Measurements from ENCODE around the gene SRD5A3. TPM values are rescaled to one million over a fixed set of nuclear protein-coding genes. Genes with fewer than 3 reads are reported as not detected.

SRD5A3 gene
- total and polyA plus RNA-seq, 10 of the 15 experiments (the other 5 are each of a cell fraction or from before 2014, with no cell fraction given) = 1.6 to 20.4 (median 6.1) TPM

DNA sequence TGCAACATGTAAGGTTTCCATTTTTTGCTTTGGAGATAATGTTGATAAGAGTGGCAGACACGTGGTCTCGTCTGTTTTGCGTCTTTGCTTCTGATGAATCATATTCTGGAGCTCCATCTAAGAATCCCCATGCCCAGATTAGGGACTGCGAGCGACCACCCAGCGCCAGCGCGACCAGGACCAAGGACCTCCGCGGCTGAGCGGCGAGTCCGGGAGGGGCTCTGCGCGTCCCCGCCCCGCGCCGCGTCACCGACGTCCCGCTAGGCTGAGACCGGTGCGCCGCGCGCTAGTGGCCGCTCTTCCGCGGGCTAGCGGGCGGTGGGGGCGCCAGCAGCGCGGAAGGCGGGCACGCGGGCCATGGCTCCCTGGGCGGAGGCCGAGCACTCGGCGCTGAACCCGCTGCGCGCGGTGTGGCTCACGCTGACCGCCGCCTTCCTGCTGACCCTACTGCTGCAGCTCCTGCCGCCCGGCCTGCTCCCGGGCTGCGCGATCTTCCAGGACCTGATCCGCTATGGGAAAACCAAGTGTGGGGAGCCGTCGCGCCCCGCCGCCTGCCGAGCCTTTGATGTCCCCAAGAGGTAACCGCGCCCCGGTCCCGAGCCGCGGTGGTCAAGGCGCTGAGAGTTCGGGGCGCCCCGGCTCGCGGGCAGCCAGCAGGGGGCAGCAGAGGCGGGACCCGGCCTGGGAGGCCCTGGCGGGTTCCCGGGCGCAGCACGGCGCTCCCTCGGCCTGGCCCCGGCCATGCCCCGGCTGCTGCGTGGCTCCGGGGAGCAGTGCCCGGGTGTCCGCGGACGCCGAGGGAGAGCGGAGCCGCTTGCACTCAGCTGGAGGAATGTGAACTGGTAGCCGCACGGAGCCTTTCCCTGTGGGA is at the start of gene SRD5A3 (continued):
- TF ChIP-seq, protein P1, sequence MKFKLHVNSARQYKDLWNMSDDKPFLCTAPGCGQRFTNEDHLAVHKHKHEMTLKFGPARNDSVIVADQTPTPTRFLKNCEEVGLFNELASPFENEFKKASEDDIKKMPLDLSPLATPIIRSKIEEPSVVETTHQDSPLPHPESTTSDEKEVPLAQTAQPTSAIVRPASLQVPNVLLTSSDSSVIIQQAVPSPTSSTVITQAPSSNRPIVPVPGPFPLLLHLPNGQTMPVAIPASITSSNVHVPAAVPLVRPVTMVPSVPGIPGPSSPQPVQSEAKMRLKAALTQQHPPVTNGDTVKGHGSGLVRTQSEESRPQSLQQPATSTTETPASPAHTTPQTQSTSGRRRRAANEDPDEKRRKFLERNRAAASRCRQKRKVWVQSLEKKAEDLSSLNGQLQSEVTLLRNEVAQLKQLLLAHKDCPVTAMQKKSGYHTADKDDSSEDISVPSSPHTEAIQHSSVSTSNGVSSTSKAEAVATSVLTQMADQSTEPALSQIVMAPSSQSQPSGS (IDR thresholded peaks at IDR 0.05; ENCODE audit: low read length) = no peak
- TF ChIP-seq GABPA (IDR thresholded peaks at IDR 0.05; ENCODE audit: low read depth) (no peak), ZNF384 (IDR thresholded peaks at IDR 0.05; ENCODE audit: borderline replicate concordance, low read depth, low read length) (no peak), STAT3 (IDR thresholded peaks at IDR 0.05; ENCODE audit: low read depth, low read length) (no peak), BCL11A (IDR thresholded peaks at IDR 0.05; ENCODE audit: low read depth, low read length) (no peak), TAF1 (IDR thresholded peaks at IDR 0.05; ENCODE audit: borderline replicate concordance, low read depth, low read length) (0 out of 2 replicates have a peak, but pooled peaks have one; percentile 29), EED (IDR thresholded peaks at IDR 0.05; ENCODE audit: low read depth) (peak; percentile 31; the same call in 1 of the 2 replicates), TBL1XR1 (IDR thresholded peaks at IDR 0.05; ENCODE audit: low read depth, low read length) (peak; percentile 12; the same call in 1 of the 2 replicates), IRF4 (IDR thresholded peaks at IDR 0.05; ENCODE audit: low read depth, low read length) (no peak), NR2F1 (conservative IDR thresholded peaks at IDR 0.05) (peak; percentile 65), MTA2 (IDR thresholded peaks at IDR 0.05; ENCODE audit: low read depth) (no peak), CREM (IDR thresholded peaks at IDR 0.05; ENCODE audit: low read depth) (peak; percentile 13; the same call in 1 of the 2 replicates), MTA3 (IDR thresholded peaks at IDR 0.05; ENCODE audit: borderline replicate concordance, low read length) (no peak), KDM1A (IDR thresholded peaks at IDR 0.05; ENCODE audit: borderline replicate concordance) (no peak)
- TF ChIP-seq, protein P2, sequence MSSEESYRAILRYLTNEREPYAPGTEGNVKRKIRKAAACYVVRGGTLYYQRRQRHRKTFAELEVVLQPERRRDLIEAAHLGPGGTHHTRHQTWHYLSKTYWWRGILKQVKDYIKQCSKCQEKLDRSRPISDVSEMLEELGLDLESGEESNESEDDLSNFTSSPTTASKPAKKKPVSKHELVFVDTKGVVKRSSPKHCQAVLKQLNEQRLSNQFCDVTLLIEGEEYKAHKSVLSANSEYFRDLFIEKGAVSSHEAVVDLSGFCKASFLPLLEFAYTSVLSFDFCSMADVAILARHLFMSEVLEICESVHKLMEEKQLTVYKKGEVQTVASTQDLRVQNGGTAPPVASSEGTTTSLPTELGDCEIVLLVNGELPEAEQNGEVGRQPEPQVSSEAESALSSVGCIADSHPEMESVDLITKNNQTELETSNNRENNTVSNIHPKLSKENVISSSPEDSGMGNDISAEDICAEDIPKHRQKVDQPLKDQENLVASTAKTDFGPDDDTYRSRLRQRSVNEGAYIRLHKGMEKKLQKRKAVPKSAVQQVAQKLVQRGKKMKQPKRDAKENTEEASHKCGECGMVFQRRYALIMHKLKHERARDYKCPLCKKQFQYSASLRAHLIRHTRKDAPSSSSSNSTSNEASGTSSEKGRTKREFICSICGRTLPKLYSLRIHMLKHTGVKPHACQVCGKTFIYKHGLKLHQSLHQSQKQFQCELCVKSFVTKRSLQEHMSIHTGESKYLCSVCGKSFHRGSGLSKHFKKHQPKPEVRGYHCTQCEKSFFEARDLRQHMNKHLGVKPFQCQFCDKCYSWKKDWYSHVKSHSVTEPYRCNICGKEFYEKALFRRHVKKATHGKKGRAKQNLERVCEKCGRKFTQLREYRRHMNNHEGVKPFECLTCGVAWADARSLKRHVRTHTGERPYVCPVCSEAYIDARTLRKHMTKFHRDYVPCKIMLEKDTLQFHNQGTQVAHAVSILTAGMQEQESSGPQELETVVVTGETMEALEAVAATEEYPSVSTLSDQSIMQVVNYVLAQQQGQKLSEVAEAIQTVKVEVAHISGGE (CRISPR knock-in tag; IDR thresholded peaks at IDR 0.05) = no peak
- TF ChIP-seq, protein P3, sequence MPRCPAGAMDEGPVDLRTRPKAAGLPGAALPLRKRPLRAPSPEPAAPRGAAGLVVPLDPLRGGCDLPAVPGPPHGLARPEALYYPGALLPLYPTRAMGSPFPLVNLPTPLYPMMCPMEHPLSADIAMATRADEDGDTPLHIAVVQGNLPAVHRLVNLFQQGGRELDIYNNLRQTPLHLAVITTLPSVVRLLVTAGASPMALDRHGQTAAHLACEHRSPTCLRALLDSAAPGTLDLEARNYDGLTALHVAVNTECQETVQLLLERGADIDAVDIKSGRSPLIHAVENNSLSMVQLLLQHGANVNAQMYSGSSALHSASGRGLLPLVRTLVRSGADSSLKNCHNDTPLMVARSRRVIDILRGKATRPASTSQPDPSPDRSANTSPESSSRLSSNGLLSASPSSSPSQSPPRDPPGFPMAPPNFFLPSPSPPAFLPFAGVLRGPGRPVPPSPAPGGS (IDR thresholded peaks at IDR 0.05; ENCODE audit: borderline replicate concordance, insufficient read depth, low read depth, low read length, poor library complexity, severe bottlenecking) = no peak
- TF ChIP-seq, protein P4, sequence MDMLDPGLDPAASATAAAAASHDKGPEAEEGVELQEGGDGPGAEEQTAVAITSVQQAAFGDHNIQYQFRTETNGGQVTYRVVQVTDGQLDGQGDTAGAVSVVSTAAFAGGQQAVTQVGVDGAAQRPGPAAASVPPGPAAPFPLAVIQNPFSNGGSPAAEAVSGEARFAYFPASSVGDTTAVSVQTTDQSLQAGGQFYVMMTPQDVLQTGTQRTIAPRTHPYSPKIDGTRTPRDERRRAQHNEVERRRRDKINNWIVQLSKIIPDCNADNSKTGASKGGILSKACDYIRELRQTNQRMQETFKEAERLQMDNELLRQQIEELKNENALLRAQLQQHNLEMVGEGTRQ (IDR thresholded peaks at IDR 0.05; ENCODE audit: borderline replicate concordance, low read depth, low read length) = no peak
- TF ChIP-seq, protein P5, sequence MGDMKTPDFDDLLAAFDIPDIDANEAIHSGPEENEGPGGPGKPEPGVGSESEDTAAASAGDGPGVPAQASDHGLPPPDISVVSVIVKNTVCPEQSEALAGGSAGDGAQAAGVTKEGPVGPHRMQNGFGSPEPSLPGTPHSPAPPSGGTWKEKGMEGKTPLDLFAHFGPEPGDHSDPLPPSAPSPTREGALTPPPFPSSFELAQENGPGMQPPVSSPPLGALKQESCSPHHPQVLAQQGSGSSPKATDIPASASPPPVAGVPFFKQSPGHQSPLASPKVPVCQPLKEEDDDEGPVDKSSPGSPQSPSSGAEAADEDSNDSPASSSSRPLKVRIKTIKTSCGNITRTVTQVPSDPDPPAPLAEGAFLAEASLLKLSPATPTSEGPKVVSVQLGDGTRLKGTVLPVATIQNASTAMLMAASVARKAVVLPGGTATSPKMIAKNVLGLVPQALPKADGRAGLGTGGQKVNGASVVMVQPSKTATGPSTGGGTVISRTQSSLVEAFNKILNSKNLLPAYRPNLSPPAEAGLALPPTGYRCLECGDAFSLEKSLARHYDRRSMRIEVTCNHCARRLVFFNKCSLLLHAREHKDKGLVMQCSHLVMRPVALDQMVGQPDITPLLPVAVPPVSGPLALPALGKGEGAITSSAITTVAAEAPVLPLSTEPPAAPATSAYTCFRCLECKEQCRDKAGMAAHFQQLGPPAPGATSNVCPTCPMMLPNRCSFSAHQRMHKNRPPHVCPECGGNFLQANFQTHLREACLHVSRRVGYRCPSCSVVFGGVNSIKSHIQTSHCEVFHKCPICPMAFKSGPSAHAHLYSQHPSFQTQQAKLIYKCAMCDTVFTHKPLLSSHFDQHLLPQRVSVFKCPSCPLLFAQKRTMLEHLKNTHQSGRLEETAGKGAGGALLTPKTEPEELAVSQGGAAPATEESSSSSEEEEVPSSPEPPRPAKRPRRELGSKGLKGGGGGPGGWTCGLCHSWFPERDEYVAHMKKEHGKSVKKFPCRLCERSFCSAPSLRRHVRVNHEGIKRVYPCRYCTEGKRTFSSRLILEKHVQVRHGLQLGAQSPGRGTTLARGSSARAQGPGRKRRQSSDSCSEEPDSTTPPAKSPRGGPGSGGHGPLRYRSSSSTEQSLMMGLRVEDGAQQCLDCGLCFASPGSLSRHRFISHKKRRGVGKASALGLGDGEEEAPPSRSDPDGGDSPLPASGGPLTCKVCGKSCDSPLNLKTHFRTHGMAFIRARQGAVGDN (IDR thresholded peaks at IDR 0.05) = peak; percentile 45; the same call in 1 of the 2 replicates

Data from GM12878 (cell line).